RWPE1 (cell line): Measurements from ENCODE around the gene CERS5.

ENCODE experiments used
- CTCF ChIA-PET: fragments of 350-600 bp; sonication (Branson Sonifier 250); formaldehyde crosslinking; extraction: SDS; loops from one replicate; lab custom pipeline; 2021; lab: Yijun Ruan, JAX
- POLR2A ChIA-PET: fragments of 400-600 bp; formaldehyde crosslinking; extraction: SDS; loops from one replicate; lab custom pipeline; 2020; ENCODE audit warnings: antibody characterized with exemption; ENCODE audit not compliant: low non-redundant PET; lab: Yijun Ruan, JAX
- DNase-seq: peaks from one replicate; pipeline ENCODE4 v3.0.0; 2012; ENCODE audit warnings: low spot score
- H3K27ac ChIP-seq: fragments of 450-650 bp; 2 replicates; pipeline ENCODE4 v1.5.1; 2017
- CTCF ChIP-seq: fragments of 450-650 bp; conservative IDR thresholded peaks from 2 replicates; pipeline ENCODE4 v1.5.1; 2017; ENCODE audit warnings: low read depth, mild to moderate bottlenecking

Gene CERS5

GRCh38 chr12:50190859-50191258 is 23.7 kb upstream of the CERS5 start:
- H3K27ac ChIP-seq, result 0 out of 2 replicates have a peak overlapping the region, but pooled peaks have one; percentile 7
- TF ChIP-seq CTCF, result no peak
- CTCF ChIA-PET, result interaction anchor here (0.7 kb wide), 2 partner anchors 38 to 225 kb away, joined by 3 to 5 read pairs; no protein-coding TSS in a partner anchor
- POLR2A ChIA-PET, result no interaction called here
- no peak for DNase-seq

- ChIA-PET POLR2A (no interaction called here), CTCF (interaction anchor here (0.6 kb wide), 1 partner anchor 100 kb away, joined by 4 read pairs; no protein-coding TSS in a partner anchor)
- peak overlapping the region; percentile 62 for H3K27ac ChIP-seq
- DNase-seq, result no peak
- TF ChIP-seq CTCF, result no peak
These were observed 21.9 kb upstream of the CERS5 start for GRCh38 chr12:50188875-50189575.

- POLR2A ChIA-PET, result no interaction called here
- CTCF ChIA-PET, result interaction anchor here (0.9 kb wide), 1 partner anchor 56 kb away, joined by 3 read pairs; no protein-coding TSS in a partner anchor
- peak overlapping the region; percentile 62 for H3K27ac ChIP-seq
- TF ChIP-seq CTCF, result no peak
- DNase-seq, result no peak
These were observed 21.1 kb upstream of the CERS5 start for GRCh38 chr12:50188241-50188781.

GRCh38 chr12:50187084-50187900 is 20.1 kb upstream of the CERS5 start:
- ChIA-PET POLR2A (no interaction called here), CTCF (interaction anchor here (0.6 to 0.9 kb wide), 3 partner anchors 11 to 55 kb away, joined by 3 to 4 read pairs (median 4); no protein-coding TSS in a partner anchor)
- DNase-seq, result no peak

GRCh38 chr12:50186681-50187080 is 19.5 kb upstream of the CERS5 start:
- no peak for DNase-seq
- no peak for TF ChIP-seq CTCF
- POLR2A ChIA-PET, result no interaction called here
- CTCF ChIA-PET, result interaction anchor here (0.6 to 0.7 kb wide), 2 partner anchors 37 to 54 kb away, joined by 3 to 4 read pairs; no protein-coding TSS in a partner anchor
- H3K27ac ChIP-seq, result peak overlapping the region; percentile 76; the same call in 1 of the 2 replicates

More at GRCh38 chr12:50187084-50187900, 20.1 kb upstream of the CERS5 start:
- peak overlapping the region; percentile 80 for H3K27ac ChIP-seq
- TF ChIP-seq CTCF, result no peak
